Measurements from ENCODE around the gene REEP5.
"Not testable (repeated sequence)": the region's sequence is repeated elsewhere in the genome, so short reads cannot be mapped to it uniquely, and the experiment has no call there.

REEP5 gene

GRCh38 chr5:112880219-112880964, 41.6 kb downstream of the REEP5 start:
- H3K9me3 Mint-ChIP-seq = no peaks in the 10 kb centered on the region
- no peak for DNase-seq (ENCODE audit: low spot score in 2 of 2)
- H3K4me1 Mint-ChIP-seq = peaks cover 14% of the 10 kb centered on the region
- H3K36me3 Mint-ChIP-seq = peaks cover 37% of the 10 kb centered on the region
- ATAC-seq = no peak
- no peak overlapping the region for H3K4me3 Mint-ChIP-seq
- no peak overlapping the region for H3K27ac Mint-ChIP-seq

DNA sequence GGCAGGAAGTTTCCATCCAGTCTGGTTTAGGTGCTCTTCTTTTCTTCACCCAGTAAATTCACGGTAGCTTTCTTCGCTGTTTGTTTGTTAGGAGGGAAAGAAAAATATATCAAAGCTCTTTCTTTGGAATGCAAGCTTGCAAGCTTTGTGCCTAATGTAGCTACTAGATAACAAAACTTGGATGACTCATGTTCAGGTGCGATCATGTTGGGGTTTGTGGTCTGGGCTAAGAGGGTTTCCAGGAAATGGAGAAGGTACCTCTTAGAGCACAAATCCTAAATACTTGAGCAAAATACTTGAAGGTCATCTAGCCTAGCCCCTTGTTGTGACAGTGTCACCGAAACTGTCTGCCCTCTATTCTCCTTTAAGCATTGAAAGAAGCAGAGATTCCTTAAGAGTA, 43.3 kb downstream of the REEP5 start:
- peak in 1 of 2 donors; percentile 55 for DNase-seq (ENCODE audit: low spot score in 2 of 2)
- peaks cover 14% of the 10 kb centered on the region for H3K4me1 Mint-ChIP-seq
- peak overlapping the region; percentile 81 for H3K27ac Mint-ChIP-seq
- peaks cover 52% of the 10 kb centered on the region for H3K36me3 Mint-ChIP-seq
- no peak overlapping the region for H3K4me3 Mint-ChIP-seq
- peak; percentile 93 for ATAC-seq
- H3K9me3 Mint-ChIP-seq = no peaks in the 10 kb centered on the region

GRCh38 chr5:112878101-112878500, 43.9 kb downstream of the REEP5 start:
- peaks cover 14% of the 10 kb centered on the region for H3K4me1 Mint-ChIP-seq
- peaks cover 59% of the 10 kb centered on the region for H3K36me3 Mint-ChIP-seq
- H3K27ac Mint-ChIP-seq = peak overlapping the region; percentile 81
- no peak overlapping the region for H3K4me3 Mint-ChIP-seq
- ATAC-seq (no peak), DNase-seq (ENCODE audit: low spot score in 2 of 2) (no peak)
- no peaks in the 10 kb centered on the region for H3K9me3 Mint-ChIP-seq

DNA sequence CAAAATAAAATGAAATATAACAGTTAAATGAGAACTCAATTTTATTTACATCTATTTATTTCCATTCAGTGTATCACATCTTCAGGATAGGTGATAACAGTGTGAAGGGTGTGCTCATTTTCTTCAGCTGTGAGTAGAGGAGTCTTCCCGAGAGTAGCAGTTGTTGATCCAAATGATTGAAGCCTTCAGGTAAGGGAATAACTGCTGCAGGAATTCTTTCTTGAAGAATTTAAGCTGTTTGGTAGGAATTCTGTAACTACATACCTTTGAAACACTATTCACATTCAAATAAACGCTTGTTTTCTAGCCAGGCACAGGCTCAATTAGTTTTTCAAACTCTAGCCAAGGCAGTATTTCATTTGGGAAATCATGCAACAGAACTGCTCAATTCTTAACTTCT, 45.7 kb downstream of the REEP5 start:
- ATAC-seq (no peak), DNase-seq (ENCODE audit: low spot score in 2 of 2) (no peak)
- H3K4me1 Mint-ChIP-seq = peaks cover 19% of the 10 kb centered on the region
- H3K9me3 Mint-ChIP-seq = no peaks in the 10 kb centered on the region
- no peak overlapping the region for H3K4me3 Mint-ChIP-seq
- H3K36me3 Mint-ChIP-seq = peaks cover 76% of the 10 kb centered on the region
- no peak overlapping the region for H3K27ac Mint-ChIP-seq

DNA sequence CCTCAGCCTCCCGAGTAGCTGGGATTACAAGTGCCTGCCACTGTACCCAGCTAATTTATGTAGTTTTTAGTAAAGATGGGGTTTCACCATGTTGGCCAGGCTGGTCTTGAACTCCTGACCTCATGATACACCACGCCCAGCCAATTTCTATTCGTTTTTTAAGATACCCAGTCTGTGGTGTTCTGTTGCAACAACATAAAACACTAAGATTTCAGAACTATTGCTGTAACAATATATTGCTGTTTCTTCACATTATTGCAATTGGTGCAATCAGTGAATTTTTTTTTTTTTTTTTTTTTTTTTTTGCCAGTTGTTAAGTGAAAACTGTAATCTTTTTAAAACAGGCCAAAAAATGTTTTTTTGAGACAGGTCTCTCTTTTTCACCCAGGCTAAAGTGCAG, 51.1 kb downstream of the REEP5 start:
- Mint-ChIP-seq H3K9me3 (no peaks in the 10 kb centered on the region), H3K36me3 (peaks cover 98% of the 10 kb centered on the region), H3K4me3 (no peak overlapping the region), H3K4me1 (peaks cover 21% of the 10 kb centered on the region), H3K27ac (peak overlapping the region; percentile 67)
- ATAC-seq (no peak), DNase-seq (ENCODE audit: low spot score in 2 of 2) (no peak)

DNA sequence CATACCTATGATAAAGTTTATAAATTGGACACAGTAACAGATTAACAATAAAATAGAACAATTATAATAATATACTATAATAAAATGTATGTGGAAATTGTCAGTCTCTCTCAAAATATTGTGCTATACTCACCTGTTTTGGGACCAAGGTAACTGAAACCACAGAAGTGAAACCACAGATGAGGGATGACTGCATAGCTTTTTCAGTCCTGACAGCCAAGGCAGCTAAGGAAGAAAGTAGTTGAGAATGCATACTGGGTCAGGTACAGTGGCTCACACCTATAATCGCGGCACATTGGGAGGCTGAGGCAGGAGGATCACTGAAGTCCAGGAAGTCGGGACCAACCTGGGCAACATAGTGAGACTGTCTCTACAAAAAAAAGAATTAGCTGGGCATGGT, 52.1 kb downstream of the REEP5 start:
- Mint-ChIP-seq H3K27ac (peak overlapping the region; percentile 67), H3K4me3 (no peak overlapping the region), H3K9me3 (no peaks in the 10 kb centered on the region), H3K36me3 (peaks cover 98% of the 10 kb centered on the region), H3K4me1 (peaks cover 21% of the 10 kb centered on the region)
- ATAC-seq (peak; percentile 55), DNase-seq (ENCODE audit: low spot score in 2 of 2) (no peak)

DNA sequence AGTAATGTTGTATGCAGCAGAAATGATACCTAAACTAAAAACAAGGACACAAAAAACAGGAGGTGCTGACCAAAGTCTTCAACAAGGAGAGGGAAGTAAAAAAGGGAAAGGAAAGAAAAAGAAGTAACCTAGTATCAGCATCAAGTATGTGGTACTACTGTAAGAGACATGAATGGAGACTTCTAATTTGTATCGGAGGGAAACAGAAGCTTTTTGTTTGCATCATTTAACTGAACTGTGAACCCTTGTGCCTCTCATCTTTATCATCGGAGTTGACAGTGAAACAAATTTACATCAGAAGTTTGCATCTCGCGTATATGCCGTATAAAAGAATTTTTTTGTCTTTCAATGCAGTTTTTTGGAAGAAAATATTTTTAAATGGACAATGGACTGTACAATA, 54.6 kb downstream of the REEP5 start:
- Mint-ChIP-seq H3K36me3 (peaks cover 97% of the 10 kb centered on the region), H3K4me3 (no peak overlapping the region), H3K27ac (peak overlapping the region; percentile 41), H3K9me3 (no peaks in the 10 kb centered on the region), H3K4me1 (peaks cover 30% of the 10 kb centered on the region)
- no peak for DNase-seq (ENCODE audit: low spot score in 2 of 2)
- no peak for ATAC-seq

- no peak for ATAC-seq
- Mint-ChIP-seq H3K9me3 (no peaks in the 10 kb centered on the region), H3K36me3 (peaks cover 94% of the 10 kb centered on the region), H3K27ac (peak overlapping the region; percentile 41), H3K4me3 (no peak overlapping the region), H3K4me1 (peaks cover 36% of the 10 kb centered on the region)
- no peak for DNase-seq (ENCODE audit: low spot score in 2 of 2)
Observed at GRCh38 chr5:112866739-112867138, 55.3 kb downstream of the REEP5 start.

DNA sequence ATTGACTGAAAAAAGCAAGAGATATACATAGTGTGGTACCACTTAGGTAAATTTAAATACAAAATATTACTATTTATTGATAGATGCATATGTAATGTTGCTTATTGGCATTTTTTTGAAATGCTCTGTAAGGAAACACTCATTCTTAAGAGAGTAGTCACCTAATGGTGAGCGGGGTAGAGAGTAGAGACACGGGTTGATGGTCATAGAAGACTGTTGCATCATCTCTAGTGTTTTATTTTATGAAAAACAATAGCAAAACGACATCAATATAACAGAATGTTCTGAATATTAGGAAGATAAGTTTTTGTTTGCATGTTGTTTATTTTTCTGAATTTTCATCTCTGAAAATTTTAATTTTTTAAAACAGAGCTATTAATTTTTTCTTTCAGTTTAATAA, 56.9 kb downstream of the REEP5 start:
- DNase-seq (ENCODE audit: low spot score in 2 of 2) (no peak), ATAC-seq (no peak)
- Mint-ChIP-seq H3K27ac (no peak overlapping the region), H3K9me3 (no peaks in the 10 kb centered on the region), H3K36me3 (peaks cover 86% of the 10 kb centered on the region), H3K4me1 (peaks cover 32% of the 10 kb centered on the region), H3K4me3 (no peak overlapping the region)

- peaks cover 20% of the 10 kb centered on the region for H3K4me1 Mint-ChIP-seq
- peak overlapping the region; percentile 84 for H3K4me3 Mint-ChIP-seq
- DNase-seq (ENCODE audit: low spot score in 2 of 2) (no peak), ATAC-seq (no peak)
- no peaks in the 10 kb centered on the region for H3K9me3 Mint-ChIP-seq
- peak overlapping the region; percentile 95 for H3K27ac Mint-ChIP-seq
- H3K36me3 Mint-ChIP-seq = peaks cover 70% of the 10 kb centered on the region
Observed at GRCh38 chr5:112863549-112863948, 58.5 kb downstream of the REEP5 start.

- Mint-ChIP-seq H3K27ac (peak overlapping the region; percentile 95), H3K36me3 (peaks cover 56% of the 10 kb centered on the region), H3K9me3 (no peaks in the 10 kb centered on the region), H3K4me1 (peaks cover 20% of the 10 kb centered on the region), H3K4me3 (peak overlapping the region; percentile 84)
- ATAC-seq = no peak
- DNase-seq (ENCODE audit: low spot score in 2 of 2) = no peak
Observed at GRCh38 chr5:112862085-112862484, 59.9 kb downstream of the REEP5 start.

- no peaks in the 10 kb centered on the region for H3K9me3 Mint-ChIP-seq
- H3K36me3 Mint-ChIP-seq = peaks cover 51% of the 10 kb centered on the region
- DNase-seq (ENCODE audit: low spot score in 2 of 2) (no peak), ATAC-seq (no peak)
- peaks cover 20% of the 10 kb centered on the region for H3K4me1 Mint-ChIP-seq
- peak overlapping the region; percentile 84 for H3K4me3 Mint-ChIP-seq
- H3K27ac Mint-ChIP-seq = peak overlapping the region; percentile 95
Observed at GRCh38 chr5:112861638-112861985, 60.4 kb downstream of the REEP5 start.

DNA sequence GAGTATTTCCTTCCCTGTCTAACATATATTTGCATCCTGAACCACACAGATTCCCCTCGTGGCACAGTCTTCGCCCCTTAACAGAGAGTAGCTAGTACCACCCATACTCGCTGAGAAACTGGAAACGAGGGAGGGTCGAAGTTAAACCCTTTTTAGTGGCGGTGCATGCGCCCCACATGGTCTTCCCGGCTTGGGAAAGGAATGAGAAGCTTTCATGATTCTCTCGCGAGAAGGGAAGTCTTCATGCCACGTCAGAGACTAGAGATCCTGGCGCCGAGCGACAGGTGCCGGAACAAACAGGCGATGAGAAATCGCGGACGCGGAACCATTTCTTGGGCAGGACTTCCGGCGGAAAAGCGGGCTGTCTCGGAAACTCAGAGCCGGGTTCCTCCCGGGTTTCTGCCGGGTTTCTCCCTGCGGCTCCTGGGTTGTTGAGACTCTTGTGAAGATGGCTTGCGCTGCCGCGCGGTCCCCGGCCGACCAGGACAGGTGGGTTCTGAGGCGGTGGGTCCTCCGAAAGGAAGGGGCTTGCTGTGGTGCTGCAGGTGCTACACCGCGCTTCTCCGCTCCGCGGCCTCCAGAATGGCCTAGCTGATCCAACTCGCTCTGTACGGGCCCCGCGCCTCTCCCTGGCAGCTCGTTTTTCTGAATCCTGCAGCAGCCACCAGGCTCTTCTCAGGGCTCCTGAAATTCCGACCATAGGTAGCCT, 60.9 kb downstream of the REEP5 start, which contains the start of gene SRP19:
Gene SRP19 (plus strand): TSS at position 359 of the 709 bp plus-strand sequence. CDS start 90 bp downstream, at position 449.
- peak within 1 kb of the TSS; percentile 84 for H3K4me3 Mint-ChIP-seq
- peak within 1 kb of the TSS; percentile 95 for H3K27ac Mint-ChIP-seq
- H3K4me1 Mint-ChIP-seq = peaks cover 20% of the 10 kb centered on the region
- H3K9me3 Mint-ChIP-seq = no peaks in the 10 kb centered on the region
- ATAC-seq = peak; percentile 96
- peak; percentile 83 to 96 for DNase-seq (ENCODE audit: low spot score in 2 of 2)
- peaks cover 46% of the 10 kb centered on the region for H3K36me3 Mint-ChIP-seq

GRCh38 chr5:112860571-112860928, 61.5 kb downstream of the REEP5 start:
- Mint-ChIP-seq H3K27ac (peak overlapping the region; percentile 95), H3K4me3 (peak overlapping the region; percentile 84), H3K36me3 (peaks cover 40% of the 10 kb centered on the region), H3K4me1 (peaks cover 20% of the 10 kb centered on the region)
- not testable (repeated sequence) for DNase-seq (ENCODE audit: low spot score in 2 of 2); H3K9me3 Mint-ChIP-seq; ATAC-seq

DNA sequence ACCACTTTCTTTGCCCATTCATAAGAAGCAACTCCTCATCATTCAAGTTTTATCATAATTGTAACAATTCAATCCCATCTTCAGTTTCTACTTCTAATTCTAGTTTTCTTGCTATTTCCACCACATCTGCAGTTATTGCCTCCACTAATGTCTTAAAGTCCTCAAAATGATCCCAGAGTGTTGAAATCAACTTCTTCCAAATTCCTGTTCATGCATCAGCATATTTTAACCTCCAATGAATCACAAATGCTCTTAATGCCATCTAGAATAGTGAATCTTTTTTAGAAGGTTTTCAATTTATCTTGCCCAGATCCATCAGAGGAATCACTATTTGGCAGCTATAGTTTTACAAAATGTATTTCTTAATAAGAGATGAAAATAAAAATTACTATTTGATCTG, 64.2 kb downstream of the REEP5 start:
- no peak overlapping the region for H3K4me3 Mint-ChIP-seq
- DNase-seq (ENCODE audit: low spot score in 2 of 2) (no peak), ATAC-seq (no peak)
- peaks cover 11% of the 10 kb centered on the region for H3K4me1 Mint-ChIP-seq
- H3K27ac Mint-ChIP-seq = no peak overlapping the region
- H3K36me3 Mint-ChIP-seq = peaks cover 15% of the 10 kb centered on the region
- peaks cover 4% of the 10 kb centered on the region for H3K9me3 Mint-ChIP-seq

DNA sequence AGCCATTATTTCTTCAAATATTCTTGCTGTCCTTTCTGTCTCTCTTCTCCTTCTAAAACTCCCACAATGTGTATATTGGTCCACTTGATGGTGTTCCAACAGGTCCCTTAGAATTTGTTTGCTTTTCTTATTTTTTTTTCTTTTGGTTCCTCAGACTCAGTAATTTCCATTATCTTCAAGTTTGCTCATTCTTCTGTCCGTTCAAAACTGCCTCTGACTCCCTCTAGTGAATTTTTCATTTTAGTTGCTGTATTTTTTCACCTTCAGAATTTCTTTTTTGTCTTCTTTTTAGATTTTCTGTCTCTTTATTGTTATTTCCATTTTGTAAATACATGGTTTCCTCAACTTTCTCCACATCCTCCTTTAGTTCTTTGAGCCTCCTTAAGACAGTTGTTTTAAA, 67.4 kb downstream of the REEP5 start:
- H3K9me3 Mint-ChIP-seq = peaks cover 4% of the 10 kb centered on the region
- no peak overlapping the region for H3K27ac Mint-ChIP-seq
- DNase-seq (ENCODE audit: low spot score in 2 of 2) (no peak), ATAC-seq (no peak)
- no peaks in the 10 kb centered on the region for H3K36me3 Mint-ChIP-seq
- no peaks in the 10 kb centered on the region for H3K4me1 Mint-ChIP-seq
- H3K4me3 Mint-ChIP-seq = no peak overlapping the region
